Measurements from ENCODE around the gene PTPRE. TPM values are rescaled to one million over a fixed set of nuclear protein-coding genes. Genes with fewer than 3 reads are reported as not detected.

Gene PTPRE
- total RNA-seq, 1 donor from 2014 or later: 0.21 TPM

GRCh38 chr10:128114901-128115300 is 208.0 kb downstream of the PTPRE start:
- no peaks in the 10 kb centered on the region for H3K4me1 ChIP-seq
- Mint-ChIP-seq H3K27ac (no peak overlapping the region), H3K27me3 (ENCODE audit: insufficient read depth, low read depth) (no peaks in the 10 kb centered on the region), H3K9me3 (no peaks in the 10 kb centered on the region), H3K4me3 (no peak overlapping the region), H3K36me3 (peaks cover 54% of the 10 kb centered on the region), H3K4me1 (no peaks in the 10 kb centered on the region)
- no peak overlapping the region for H3K9ac ChIP-seq
- H3K27ac ChIP-seq: no peak overlapping the region
- no peaks in the 10 kb centered on the region for H3F3A ChIP-seq (ENCODE audit: low read depth)
- no peaks in the 10 kb centered on the region for H3K27me3 ChIP-seq
- H4K20me1 ChIP-seq (ENCODE audit: low read depth): peaks cover 47% of the 10 kb centered on the region
- H2AFZ ChIP-seq (replicated peaks): no peak overlapping the region
- no peak overlapping the region for H3K4me2 ChIP-seq
- no peaks in the 10 kb centered on the region for H3K9me3 ChIP-seq (ENCODE audit: low read depth)
- DNase-seq (ENCODE audit: low spot score): no peak
- H3K36me3 ChIP-seq: peaks cover 30% of the 10 kb centered on the region
- no peak for TF ChIP-seq EZH2phosphoT487 (IDR thresholded peaks at IDR 0.05)
- no peak for TF ChIP-seq EZH2 (IDR thresholded peaks at IDR 0.05)
- TF ChIP-seq, protein P1, sequence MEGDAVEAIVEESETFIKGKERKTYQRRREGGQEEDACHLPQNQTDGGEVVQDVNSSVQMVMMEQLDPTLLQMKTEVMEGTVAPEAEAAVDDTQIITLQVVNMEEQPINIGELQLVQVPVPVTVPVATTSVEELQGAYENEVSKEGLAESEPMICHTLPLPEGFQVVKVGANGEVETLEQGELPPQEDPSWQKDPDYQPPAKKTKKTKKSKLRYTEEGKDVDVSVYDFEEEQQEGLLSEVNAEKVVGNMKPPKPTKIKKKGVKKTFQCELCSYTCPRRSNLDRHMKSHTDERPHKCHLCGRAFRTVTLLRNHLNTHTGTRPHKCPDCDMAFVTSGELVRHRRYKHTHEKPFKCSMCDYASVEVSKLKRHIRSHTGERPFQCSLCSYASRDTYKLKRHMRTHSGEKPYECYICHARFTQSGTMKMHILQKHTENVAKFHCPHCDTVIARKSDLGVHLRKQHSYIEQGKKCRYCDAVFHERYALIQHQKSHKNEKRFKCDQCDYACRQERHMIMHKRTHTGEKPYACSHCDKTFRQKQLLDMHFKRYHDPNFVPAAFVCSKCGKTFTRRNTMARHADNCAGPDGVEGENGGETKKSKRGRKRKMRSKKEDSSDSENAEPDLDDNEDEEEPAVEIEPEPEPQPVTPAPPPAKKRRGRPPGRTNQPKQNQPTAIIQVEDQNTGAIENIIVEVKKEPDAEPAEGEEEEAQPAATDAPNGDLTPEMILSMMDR (IDR thresholded peaks at IDR 0.05): no peak
- no peak overlapping the region for H3K4me3 ChIP-seq
- peaks cover 15% of the 10 kb centered on the region for H3K79me2 ChIP-seq (ENCODE audit: low read depth)

- no peaks in the 10 kb centered on the region for H3K9me3 ChIP-seq (ENCODE audit: low read depth)
- H3K27me3 ChIP-seq: no peaks in the 10 kb centered on the region
- peaks cover 52% of the 10 kb centered on the region for H3K36me3 Mint-ChIP-seq
- no peaks in the 10 kb centered on the region for H3K27me3 Mint-ChIP-seq (ENCODE audit: insufficient read depth, low read depth)
- no peak overlapping the region for H3K4me2 ChIP-seq
- H3K4me3 Mint-ChIP-seq: no peak overlapping the region
- no peaks in the 10 kb centered on the region for H3K4me1 ChIP-seq
- no peak for TF ChIP-seq EZH2 (IDR thresholded peaks at IDR 0.05)
- TF ChIP-seq, protein P1 (IDR thresholded peaks at IDR 0.05): no peak
- no peak for TF ChIP-seq EZH2phosphoT487 (IDR thresholded peaks at IDR 0.05)
- H3K36me3 ChIP-seq: peaks cover 26% of the 10 kb centered on the region
- no peak overlapping the region for H2AFZ ChIP-seq (replicated peaks)
- no peaks in the 10 kb centered on the region for H3K9me3 Mint-ChIP-seq
- H3F3A ChIP-seq (ENCODE audit: low read depth): no peaks in the 10 kb centered on the region
- no peak overlapping the region for H3K4me3 ChIP-seq
- no peak for DNase-seq (ENCODE audit: low spot score)
- no peaks in the 10 kb centered on the region for H3K4me1 Mint-ChIP-seq
- no peak overlapping the region for H3K9ac ChIP-seq
- H3K27ac Mint-ChIP-seq: no peak overlapping the region
- no peak overlapping the region for H3K27ac ChIP-seq
- peaks cover 18% of the 10 kb centered on the region for H3K79me2 ChIP-seq (ENCODE audit: low read depth)
- peaks cover 50% of the 10 kb centered on the region for H4K20me1 ChIP-seq (ENCODE audit: low read depth)
These were observed 208.5 kb downstream of the PTPRE start for GRCh38 chr10:128115356-128115755.

- Histone ChIP-seq H3K9ac (no peak overlapping the region), H4K20me1 (ENCODE audit: low read depth) (peaks cover 50% of the 10 kb centered on the region), H3K4me3 (no peak overlapping the region), H3K36me3 (peaks cover 20% of the 10 kb centered on the region), H3K27me3 (no peaks in the 10 kb centered on the region), H3K4me2 (no peak overlapping the region), H2AFZ (replicated peaks) (no peak overlapping the region), H3K9me3 (ENCODE audit: low read depth) (no peaks in the 10 kb centered on the region), H3K79me2 (ENCODE audit: low read depth) (peaks cover 27% of the 10 kb centered on the region), H3K4me1 (no peaks in the 10 kb centered on the region), H3F3A (ENCODE audit: low read depth) (no peaks in the 10 kb centered on the region), H3K27ac (no peak overlapping the region)
- no peaks in the 10 kb centered on the region for H3K4me1 Mint-ChIP-seq
- TF ChIP-seq EZH2phosphoT487 (IDR thresholded peaks at IDR 0.05) (no peak), EZH2 (IDR thresholded peaks at IDR 0.05) (no peak)
- TF ChIP-seq, protein P1 (IDR thresholded peaks at IDR 0.05): no peak
- no peak for DNase-seq (ENCODE audit: low spot score)
- H3K9me3 Mint-ChIP-seq: no peaks in the 10 kb centered on the region
- no peak overlapping the region for H3K4me3 Mint-ChIP-seq
- no peak overlapping the region for H3K27ac Mint-ChIP-seq
- no peaks in the 10 kb centered on the region for H3K27me3 Mint-ChIP-seq (ENCODE audit: insufficient read depth, low read depth)
- H3K36me3 Mint-ChIP-seq: peaks cover 49% of the 10 kb centered on the region
These were observed 209.3 kb downstream of the PTPRE start for GRCh38 chr10:128116187-128116586.

Data from neural progenitor cell (in vitro differentiated cells).